Sigmoid colon (tissue), 7 donors: ENCODE measurements around the gene CACNA1E. TPM values are rescaled to one million over a fixed set of nuclear protein-coding genes. Genes with fewer than 3 reads are reported as not detected.

Source experiments
- DNase-seq: peaks from one replicate; pipeline ENCODE4 v3.0.0-alpha.2; 2019
- H3K27ac ChIP-seq, 4 donors: fragments of 200-600 bp; sonication (generic); one replicate each; pipeline ENCODE4 v1.5.1; 2016 to 2019; ENCODE audit warnings: mild to moderate bottlenecking in 1 of 4
- H3K27me3 ChIP-seq, 3 donors: fragments of 200-600 bp; sonication (generic); one replicate each; pipeline ENCODE4 v1.5.1; 2019; ENCODE audit warnings: mild to moderate bottlenecking in 1 of 3
- H3K36me3 ChIP-seq, 4 donors: fragments of 200-600 bp; sonication (generic); one replicate each; pipeline ENCODE4 v1.5.1; 2016 to 2019
- H3K4me1 ChIP-seq, 4 donors: fragments of 200-600 bp; sonication (generic); one replicate each; pipeline ENCODE4 v1.5.1; 2017 to 2019
- H3K4me3 ChIP-seq, 4 donors: fragments of 200-600 bp; sonication (generic); one replicate each; pipeline ENCODE4 v1.5.1; 2017 to 2019; ENCODE audit warnings: mild to moderate bottlenecking in 2 of 4, moderate library complexity in 1 of 4
- H3K9me3 ChIP-seq, 4 donors: fragments of 200-600 bp in 3 of 4; sonication (generic) in 3 of 4; one replicate each; pipeline versions ENCODE4 v1.5.1 to v1.6.1; 2013 to 2019
- CTCF ChIP-seq, 4 experiments: fragments of 450-650 bp in 3 of 4; fragments of 200-600 bp in 1 of 4; IDR thresholded peaks; one replicate each; pipeline ENCODE4 v1.5.1; 2016 to 2019; ENCODE audit warnings: antibody characterized with exemption in 4 of 4, mild to moderate bottlenecking in 3 of 4, moderate library complexity in 2 of 4
- EP300 ChIP-seq, 4 donors: sonication (generic); formaldehyde crosslinking; IDR thresholded peaks; one replicate each; pipeline ENCODE4 v1.6.1; 2017; ENCODE audit warnings: antibody characterized with exemption in 4 of 4
- POLR2A ChIP-seq, 2 donors: fragments of 450-650 bp; IDR thresholded peaks; one replicate each; pipeline ENCODE4 v1.6.1; 2016; ENCODE audit warnings: antibody characterized with exemption in 2 of 2, mild to moderate bottlenecking in 2 of 2, moderate library complexity in 2 of 2
- POLR2AphosphoS5 ChIP-seq, 4 donors: sonication (generic); formaldehyde crosslinking; IDR thresholded peaks; one replicate each; pipeline ENCODE4 v1.6.1; 2017; ENCODE audit warnings: antibody characterized with exemption in 4 of 4
- WGBS, 2 donors: extraction: QIAGEN DNeasy Blood & Tissue Kit; methylation state at CpG; one replicate each; pipeline ENCODE4 v1.1.7; 2013; 5-methylcytosine and 5-hydroxymethylcytosine counted together
- intact Hi-C: fragments of 100-400 bp; cut with DNase I; formaldehyde crosslinking; loops from one replicate; pipeline ENCODE4 v1.15.1; 2023
- polyA plus RNA-seq, 3 donors: library from polyadenylated mRNA; stranded (reverse); fragments of 200-250 nt; gene quantifications; one replicate each; pipeline ENCODE4 v1.2.3, GENCODE V29; 2013
- total RNA-seq, 4 donors: library from RNA; depleted of rRNA; stranded (reverse); fragments of >200 nt; gene quantifications; one replicate each; pipeline ENCODE4 v1.1.0, GENCODE V29; 2016
- donor health status: healthy with polysubstance abuse.
- donor health status: Bipolar disorder and iron deficiency.
- donor health status: healthy.

CACNA1E gene
- total and polyA plus RNA-seq, 7 donors = 0.16 to 1.1 (median 0.36) TPM; not detected in 2

- no peak overlapping the region for H3K27ac ChIP-seq
- intact Hi-C loops = no loop called here
These were observed 164.2 kb downstream of the CACNA1E start for GRCh38 chr1:181647314-181648035.

GRCh38 chr1:181651276-181651675 lies 168.0 kb downstream of the CACNA1E start:
- TF ChIP-seq CTCF (IDR thresholded peaks at IDR 0.05) = no peak
- TF ChIP-seq EP300 (IDR thresholded peaks at IDR 0.05) = no peak
- TF ChIP-seq POLR2A (IDR thresholded peaks at IDR 0.05) = no peak
- no peak for TF ChIP-seq POLR2AphosphoS5 (IDR thresholded peaks at IDR 0.05)
- Histone ChIP-seq H3K27me3 (no peaks in the 10 kb centered on the region), H3K9me3 (peaks cover 0 to 2% (median 0%) of the 10 kb centered on the region in 4 donors), H3K36me3 (no peaks in the 10 kb centered on the region), H3K27ac (no peak overlapping the region), H3K4me3 (no peak overlapping the region), H3K4me1 (no peaks in the 10 kb centered on the region)
- DNase-seq = no peak
- intact Hi-C loops = no loop called here
- 70 to 85% methylated on average over 1 of the region's 1 CpG for WGBS, 2 donors

More at GRCh38 chr1:181647314-181648035, 164.2 kb downstream of the CACNA1E start:
- H3K4me1 ChIP-seq = no peaks in the 10 kb centered on the region
- H3K9me3 ChIP-seq = no peaks in the 10 kb centered on the region
- no peak for TF ChIP-seq CTCF (IDR thresholded peaks at IDR 0.05)
- TF ChIP-seq EP300 (IDR thresholded peaks at IDR 0.05) = no peak
- TF ChIP-seq POLR2AphosphoS5 (IDR thresholded peaks at IDR 0.05) = no peak
- no peak for TF ChIP-seq POLR2A (IDR thresholded peaks at IDR 0.05)
- H3K4me3 ChIP-seq = no peak overlapping the region
- 49 to 60% methylated on average over 11 of the region's 11 CpGs for WGBS, 2 donors
- no peaks in the 10 kb centered on the region for H3K27me3 ChIP-seq
- H3K36me3 ChIP-seq = no peaks in the 10 kb centered on the region
- no peak for DNase-seq

GRCh38 chr1:181655756-181656155 lies 172.4 kb downstream of the CACNA1E start:
- TF ChIP-seq CTCF (IDR thresholded peaks at IDR 0.05) (no peak), POLR2AphosphoS5 (IDR thresholded peaks at IDR 0.05) (no peak), POLR2A (IDR thresholded peaks at IDR 0.05) (no peak), EP300 (IDR thresholded peaks at IDR 0.05) (no peak)
- Histone ChIP-seq H3K27me3 (no peaks in the 10 kb centered on the region), H3K4me1 (no peaks in the 10 kb centered on the region), H3K36me3 (no peaks in the 10 kb centered on the region), H3K27ac (no peak overlapping the region), H3K4me3 (no peak overlapping the region), H3K9me3 (peaks cover 0 to 2% (median 0%) of the 10 kb centered on the region in 4 donors)
- intact Hi-C loops = no loop called here
- 97% methylated on average over 2 of the region's 2 CpGs for WGBS, 2 donors
- no peak for DNase-seq

- no peaks in the 10 kb centered on the region for H3K27me3 ChIP-seq
- intact Hi-C loops = no loop called here
- no peak for DNase-seq
- WGBS, 2 donors = 61 to 89% methylated on average over 2 of the region's 2 CpGs
- no peak overlapping the region for H3K27ac ChIP-seq
- no peaks in the 10 kb centered on the region for H3K36me3 ChIP-seq
- no peak overlapping the region for H3K4me3 ChIP-seq
- peaks cover 0 to 2% (median 0%) of the 10 kb centered on the region in 4 donors for H3K9me3 ChIP-seq
- no peaks in the 10 kb centered on the region for H3K4me1 ChIP-seq
- no peak for TF ChIP-seq POLR2A (IDR thresholded peaks at IDR 0.05)
- TF ChIP-seq POLR2AphosphoS5 (IDR thresholded peaks at IDR 0.05) = no peak
- no peak for TF ChIP-seq CTCF (IDR thresholded peaks at IDR 0.05)
- no peak for TF ChIP-seq EP300 (IDR thresholded peaks at IDR 0.05)
These were observed 173.2 kb downstream of the CACNA1E start for GRCh38 chr1:181656491-181656890.
